ENCODE results near the gene RFX2. TPM values are rescaled to one million over a fixed set of nuclear protein-coding genes. Genes with fewer than 3 reads are reported as not detected.

Gene RFX2
- total RNA-seq, 3 donors from 2014 or later, result 6.1 to 16.2 (median 9.2) TPM

DNA sequence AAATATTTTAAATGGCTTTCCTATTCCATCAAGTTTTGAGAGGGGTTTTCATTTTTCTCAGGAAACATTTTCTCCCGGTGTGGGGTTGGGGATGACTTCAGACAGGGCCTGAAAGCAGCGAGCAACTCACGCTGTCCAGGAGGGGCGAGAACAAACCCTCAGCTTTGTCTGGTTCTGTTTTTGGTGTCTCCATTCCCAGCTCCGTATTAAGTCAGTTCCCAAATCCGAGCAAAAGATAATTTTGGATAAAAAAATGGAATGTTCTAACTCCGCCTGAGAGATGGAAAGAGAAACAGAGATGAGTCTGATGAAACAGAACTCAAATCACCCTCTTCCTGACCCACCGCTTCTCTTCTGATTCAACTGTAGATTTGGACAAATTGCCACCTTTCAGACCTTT lies 38.4 kb downstream of the RFX2 start:
- peak overlapping the region in 1 of 2 donors; percentile 54 for H3K27ac ChIP-seq
- H3K36me3 ChIP-seq, result no peaks in the 10 kb centered on the region
- intact Hi-C loops (cut with DNase I; ENCODE audit: low total_unique reads), result no loop called here
- H3K9me3 ChIP-seq, result no peaks in the 10 kb centered on the region
- H3K4me1 ChIP-seq, result no peaks in the 10 kb centered on the region
- no peak overlapping the region for H3K4me3 ChIP-seq
- DNase-seq (ENCODE audit: low spot score in 2 of 2), result no peak
- no peaks in the 10 kb centered on the region for H3K27me3 ChIP-seq
- TF ChIP-seq POLR2AphosphoS5 (IDR thresholded peaks at IDR 0.05) (no peak), POLR2A (IDR thresholded peaks at IDR 0.05) (no peak)
- TF ChIP-seq, protein P1, sequence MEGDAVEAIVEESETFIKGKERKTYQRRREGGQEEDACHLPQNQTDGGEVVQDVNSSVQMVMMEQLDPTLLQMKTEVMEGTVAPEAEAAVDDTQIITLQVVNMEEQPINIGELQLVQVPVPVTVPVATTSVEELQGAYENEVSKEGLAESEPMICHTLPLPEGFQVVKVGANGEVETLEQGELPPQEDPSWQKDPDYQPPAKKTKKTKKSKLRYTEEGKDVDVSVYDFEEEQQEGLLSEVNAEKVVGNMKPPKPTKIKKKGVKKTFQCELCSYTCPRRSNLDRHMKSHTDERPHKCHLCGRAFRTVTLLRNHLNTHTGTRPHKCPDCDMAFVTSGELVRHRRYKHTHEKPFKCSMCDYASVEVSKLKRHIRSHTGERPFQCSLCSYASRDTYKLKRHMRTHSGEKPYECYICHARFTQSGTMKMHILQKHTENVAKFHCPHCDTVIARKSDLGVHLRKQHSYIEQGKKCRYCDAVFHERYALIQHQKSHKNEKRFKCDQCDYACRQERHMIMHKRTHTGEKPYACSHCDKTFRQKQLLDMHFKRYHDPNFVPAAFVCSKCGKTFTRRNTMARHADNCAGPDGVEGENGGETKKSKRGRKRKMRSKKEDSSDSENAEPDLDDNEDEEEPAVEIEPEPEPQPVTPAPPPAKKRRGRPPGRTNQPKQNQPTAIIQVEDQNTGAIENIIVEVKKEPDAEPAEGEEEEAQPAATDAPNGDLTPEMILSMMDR (IDR thresholded peaks at IDR 0.05), result no peak

DNA sequence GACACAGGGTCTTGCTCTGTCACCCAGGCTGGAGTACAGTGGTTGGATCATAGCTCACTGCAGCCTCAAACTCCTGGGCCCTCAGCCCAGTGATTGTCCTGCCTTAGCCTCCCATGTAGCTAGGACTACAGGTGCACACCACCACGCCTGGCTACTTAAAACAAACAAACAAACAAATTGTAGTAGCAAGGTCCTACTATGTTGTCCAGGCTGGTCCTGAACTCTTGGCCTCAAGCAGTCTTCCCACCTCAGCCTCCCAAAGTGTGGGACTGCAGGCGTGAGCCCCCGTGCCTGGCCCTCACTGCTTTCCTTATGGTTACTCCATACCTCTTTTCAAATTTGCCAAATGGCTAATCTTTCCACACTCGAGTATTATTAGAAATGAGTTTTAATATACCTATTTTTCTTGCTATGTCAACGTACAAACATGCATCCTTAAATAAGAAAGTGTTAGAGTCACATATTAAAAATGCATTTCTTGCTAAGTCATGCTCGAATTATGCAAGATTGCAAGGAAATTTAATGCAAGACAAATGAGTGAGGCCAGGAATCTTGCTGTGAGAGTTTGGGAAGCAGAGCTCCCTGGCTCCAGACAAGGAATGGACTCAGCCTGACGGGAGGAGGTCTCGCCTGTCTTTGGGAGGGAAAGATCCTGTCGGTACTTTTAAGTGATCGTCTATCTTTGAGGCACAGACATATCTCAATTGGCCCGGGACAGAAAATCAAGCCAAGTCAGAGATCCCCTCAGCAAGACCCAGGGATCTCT lies 39.4 kb downstream of the RFX2 start:
- peak in 1 of 2 donors; percentile 16 for DNase-seq (ENCODE audit: low spot score in 2 of 2)
- peaks cover 0 to 3% of the 10 kb centered on the region in 2 donors for H3K4me1 ChIP-seq
- intact Hi-C loops (cut with DNase I; ENCODE audit: low total_unique reads), result no loop called here
- peak overlapping the region; percentile 42 to 54 for H3K27ac ChIP-seq
- TF ChIP-seq, protein P1 (IDR thresholded peaks at IDR 0.05), result no peak
- TF ChIP-seq POLR2AphosphoS5 (IDR thresholded peaks at IDR 0.05), result no peak
- TF ChIP-seq POLR2A (IDR thresholded peaks at IDR 0.05), result no peak
- H3K4me3 ChIP-seq, result no peak overlapping the region
- no peaks in the 10 kb centered on the region for H3K36me3 ChIP-seq
- no peaks in the 10 kb centered on the region for H3K27me3 ChIP-seq
- no peaks in the 10 kb centered on the region for H3K9me3 ChIP-seq

DNA sequence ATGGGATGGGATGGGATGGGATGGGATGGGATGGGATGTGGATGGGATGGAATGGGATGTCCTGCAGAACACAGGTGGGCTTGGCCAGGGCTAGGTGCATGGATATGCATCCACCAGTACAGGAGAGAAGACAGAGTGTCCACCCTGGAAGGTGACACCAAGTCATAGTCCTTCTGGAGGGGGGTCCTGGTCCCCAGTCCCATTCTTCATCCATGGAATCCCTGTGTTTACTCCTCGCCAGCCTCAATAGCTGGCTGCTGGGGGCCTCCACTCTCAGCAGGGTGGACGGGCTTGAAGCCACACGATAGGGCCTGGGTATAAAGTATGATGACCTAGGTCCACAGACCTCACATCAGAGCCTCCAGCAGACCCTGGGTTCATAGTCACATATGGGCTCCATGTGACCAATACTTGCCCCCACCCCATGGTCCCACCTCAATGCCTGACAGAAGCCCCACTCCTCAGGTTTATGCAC lies 40.1 kb downstream of the RFX2 start:
- no peaks in the 10 kb centered on the region for H3K36me3 ChIP-seq
- peak in 1 of 2 donors; percentile 12 for DNase-seq (ENCODE audit: low spot score in 2 of 2)
- H3K27me3 ChIP-seq, result no peaks in the 10 kb centered on the region
- intact Hi-C loops (cut with DNase I; ENCODE audit: low total_unique reads), result no loop called here
- peaks cover 0 to 3% of the 10 kb centered on the region in 2 donors for H3K4me1 ChIP-seq
- no peak overlapping the region for H3K4me3 ChIP-seq
- no peaks in the 10 kb centered on the region for H3K9me3 ChIP-seq
- TF ChIP-seq POLR2A (IDR thresholded peaks at IDR 0.05), result no peak
- TF ChIP-seq POLR2AphosphoS5 (IDR thresholded peaks at IDR 0.05), result no peak
- TF ChIP-seq, protein P1 (IDR thresholded peaks at IDR 0.05), result no peak
- H3K27ac ChIP-seq, result peak overlapping the region in 1 of 2 donors; percentile 29

DNA sequence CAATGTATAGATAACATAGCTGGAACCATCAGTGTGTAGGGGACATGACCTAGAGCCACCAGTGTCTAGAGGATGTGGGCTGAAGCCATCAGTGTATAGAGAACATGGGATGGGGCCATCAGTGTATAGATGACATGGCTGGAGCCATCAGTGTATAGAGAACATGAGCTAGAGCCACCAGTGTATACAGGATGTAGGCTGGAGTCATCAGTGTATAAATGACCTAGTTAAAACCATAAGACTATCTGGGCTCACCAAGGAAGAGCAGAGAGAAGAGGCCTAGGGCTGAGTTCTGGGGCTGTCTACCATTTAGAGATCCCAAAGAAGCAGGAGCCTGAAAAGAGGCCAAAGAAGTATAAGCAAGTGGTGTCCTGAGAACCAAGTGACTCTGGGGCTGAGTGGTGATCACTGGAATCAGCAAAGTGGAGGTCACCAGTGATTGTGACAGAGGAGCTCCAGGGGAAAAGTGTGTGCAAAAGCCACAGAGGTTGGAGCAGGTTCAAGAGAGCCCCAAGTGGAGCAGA lies 41.0 kb downstream of the RFX2 start:
- no peaks in the 10 kb centered on the region for H3K9me3 ChIP-seq
- peaks cover 0 to 3% of the 10 kb centered on the region in 2 donors for H3K4me1 ChIP-seq
- H3K27me3 ChIP-seq, result no peaks in the 10 kb centered on the region
- intact Hi-C loops (cut with DNase I; ENCODE audit: low total_unique reads), result no loop called here
- H3K36me3 ChIP-seq, result no peaks in the 10 kb centered on the region
- no peak overlapping the region for H3K4me3 ChIP-seq
- no peak for DNase-seq (ENCODE audit: low spot score in 2 of 2)
- no peak for TF ChIP-seq POLR2AphosphoS5 (IDR thresholded peaks at IDR 0.05)
- TF ChIP-seq POLR2A (IDR thresholded peaks at IDR 0.05), result no peak
- TF ChIP-seq, protein P1 (IDR thresholded peaks at IDR 0.05), result no peak
- no peak overlapping the region for H3K27ac ChIP-seq

GRCh38 chr19:6068711-6069110 lies 41.6 kb downstream of the RFX2 start:
- Histone ChIP-seq H3K27me3 (no peaks in the 10 kb centered on the region), H3K9me3 (no peaks in the 10 kb centered on the region), H3K27ac (peak overlapping the region in 1 of 2 donors; percentile 80), H3K36me3 (no peaks in the 10 kb centered on the region), H3K4me1 (peaks cover 0 to 3% of the 10 kb centered on the region in 2 donors), H3K4me3 (no peak overlapping the region)
- no peak for DNase-seq (ENCODE audit: low spot score in 2 of 2)
- intact Hi-C loops (cut with DNase I; ENCODE audit: low total_unique reads), result no loop called here
- TF ChIP-seq, protein P1 (IDR thresholded peaks at IDR 0.05), result no peak
- TF ChIP-seq POLR2A (IDR thresholded peaks at IDR 0.05), result no peak

Data from breast epithelium (tissue), 4 donors.